ENCODE data around the gene TRANK1. TPM values are rescaled to one million over a fixed set of nuclear protein-coding genes. Genes with fewer than 3 reads are reported as not detected.

Gene TRANK1
- total and polyA plus RNA-seq, 4 donors: 2.9 to 40.0 (median 10.2) TPM

DNA sequence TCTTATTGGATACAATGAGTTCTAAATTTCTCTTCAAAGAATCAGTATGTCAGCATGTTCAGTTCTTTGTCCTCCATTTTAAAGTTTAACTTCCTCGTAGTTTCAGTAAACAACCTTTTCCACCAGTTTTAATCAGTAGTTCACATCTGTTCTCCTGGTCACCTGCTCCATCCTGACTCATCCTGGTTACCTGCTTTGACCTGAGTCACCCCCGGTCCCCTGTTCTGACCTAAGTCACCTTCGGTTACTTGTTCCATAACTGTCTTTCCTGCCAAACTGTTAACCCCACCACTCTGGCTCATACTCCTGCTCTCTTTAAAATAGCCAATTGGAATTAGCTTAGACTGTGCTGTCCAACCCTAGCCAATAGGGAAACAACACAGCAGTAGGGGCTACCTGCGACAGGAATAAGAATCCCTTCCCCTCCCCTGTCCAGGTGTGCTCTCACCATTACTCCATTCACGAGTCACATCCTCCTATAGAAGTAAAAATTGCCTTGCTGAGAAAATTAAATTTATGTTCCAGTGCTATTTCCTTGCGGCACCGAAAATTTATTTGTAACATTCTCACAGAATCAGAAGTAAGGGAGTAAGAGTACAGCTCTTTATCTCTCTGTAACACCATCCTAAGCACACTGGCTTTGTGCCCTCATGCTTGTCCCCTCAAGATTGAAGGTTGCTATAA is 23.8 kb downstream of the TRANK1 start:
- H3K4me1 ChIP-seq (ENCODE audit: control insufficient read depth in 4 of 4, insufficient read depth in 4 of 4, low read length in 3 of 4): peaks cover 2 to 30% (median 11%) of the 10 kb centered on the region in 4 donors
- WGBS: 73% methylated on average over 7 of the region's 7 CpGs
- H3K4me3 ChIP-seq (ENCODE audit: low read depth in 1 of 3, low read length in 3 of 3): no peak overlapping the region
- no peak overlapping the region for H3K27ac ChIP-seq (ENCODE audit: low read depth in 1 of 2, low read length in 2 of 2)
- TF ChIP-seq HNF4A (conservative IDR thresholded peaks at IDR 0.05) (no peak), SP1 (IDR thresholded peaks at IDR 0.05) (no peak), EGR1 (IDR thresholded peaks at IDR 0.05; ENCODE audit: low read depth in 2 of 2) (no peak), YY1 (IDR thresholded peaks at IDR 0.05) (no peak), GABPA (IDR thresholded peaks at IDR 0.05 in 1 of 2, conservative IDR thresholded peaks at IDR 0.05 in 1 of 2) (no peak), HNF4G (IDR thresholded peaks at IDR 0.05) (no peak), TAF1 (conservative IDR thresholded peaks at IDR 0.05) (no peak), RXRA (IDR thresholded peaks at IDR 0.05) (no peak), RAD21 (IDR thresholded peaks at IDR 0.05) (no peak), JUND (IDR thresholded peaks at IDR 0.05) (no peak), FOXA1 (IDR thresholded peaks at IDR 0.05) (no peak), CTCF (IDR thresholded peaks at IDR 0.05; ENCODE audit: low read depth, low read length, missing input control) (no peak), NR2F2 (IDR thresholded peaks at IDR 0.05) (no peak), FOXA2 (IDR thresholded peaks at IDR 0.05) (no peak)
- TF ChIP-seq, protein P1, sequence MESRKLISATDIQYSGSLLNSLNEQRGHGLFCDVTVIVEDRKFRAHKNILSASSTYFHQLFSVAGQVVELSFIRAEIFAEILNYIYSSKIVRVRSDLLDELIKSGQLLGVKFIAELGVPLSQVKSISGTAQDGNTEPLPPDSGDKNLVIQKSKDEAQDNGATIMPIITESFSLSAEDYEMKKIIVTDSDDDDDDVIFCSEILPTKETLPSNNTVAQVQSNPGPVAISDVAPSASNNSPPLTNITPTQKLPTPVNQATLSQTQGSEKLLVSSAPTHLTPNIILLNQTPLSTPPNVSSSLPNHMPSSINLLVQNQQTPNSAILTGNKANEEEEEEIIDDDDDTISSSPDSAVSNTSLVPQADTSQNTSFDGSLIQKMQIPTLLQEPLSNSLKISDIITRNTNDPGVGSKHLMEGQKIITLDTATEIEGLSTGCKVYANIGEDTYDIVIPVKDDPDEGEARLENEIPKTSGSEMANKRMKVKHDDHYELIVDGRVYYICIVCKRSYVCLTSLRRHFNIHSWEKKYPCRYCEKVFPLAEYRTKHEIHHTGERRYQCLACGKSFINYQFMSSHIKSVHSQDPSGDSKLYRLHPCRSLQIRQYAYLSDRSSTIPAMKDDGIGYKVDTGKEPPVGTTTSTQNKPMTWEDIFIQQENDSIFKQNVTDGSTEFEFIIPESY (IDR thresholded peaks at IDR 0.05): no peak
- TF ChIP-seq, protein P2, sequence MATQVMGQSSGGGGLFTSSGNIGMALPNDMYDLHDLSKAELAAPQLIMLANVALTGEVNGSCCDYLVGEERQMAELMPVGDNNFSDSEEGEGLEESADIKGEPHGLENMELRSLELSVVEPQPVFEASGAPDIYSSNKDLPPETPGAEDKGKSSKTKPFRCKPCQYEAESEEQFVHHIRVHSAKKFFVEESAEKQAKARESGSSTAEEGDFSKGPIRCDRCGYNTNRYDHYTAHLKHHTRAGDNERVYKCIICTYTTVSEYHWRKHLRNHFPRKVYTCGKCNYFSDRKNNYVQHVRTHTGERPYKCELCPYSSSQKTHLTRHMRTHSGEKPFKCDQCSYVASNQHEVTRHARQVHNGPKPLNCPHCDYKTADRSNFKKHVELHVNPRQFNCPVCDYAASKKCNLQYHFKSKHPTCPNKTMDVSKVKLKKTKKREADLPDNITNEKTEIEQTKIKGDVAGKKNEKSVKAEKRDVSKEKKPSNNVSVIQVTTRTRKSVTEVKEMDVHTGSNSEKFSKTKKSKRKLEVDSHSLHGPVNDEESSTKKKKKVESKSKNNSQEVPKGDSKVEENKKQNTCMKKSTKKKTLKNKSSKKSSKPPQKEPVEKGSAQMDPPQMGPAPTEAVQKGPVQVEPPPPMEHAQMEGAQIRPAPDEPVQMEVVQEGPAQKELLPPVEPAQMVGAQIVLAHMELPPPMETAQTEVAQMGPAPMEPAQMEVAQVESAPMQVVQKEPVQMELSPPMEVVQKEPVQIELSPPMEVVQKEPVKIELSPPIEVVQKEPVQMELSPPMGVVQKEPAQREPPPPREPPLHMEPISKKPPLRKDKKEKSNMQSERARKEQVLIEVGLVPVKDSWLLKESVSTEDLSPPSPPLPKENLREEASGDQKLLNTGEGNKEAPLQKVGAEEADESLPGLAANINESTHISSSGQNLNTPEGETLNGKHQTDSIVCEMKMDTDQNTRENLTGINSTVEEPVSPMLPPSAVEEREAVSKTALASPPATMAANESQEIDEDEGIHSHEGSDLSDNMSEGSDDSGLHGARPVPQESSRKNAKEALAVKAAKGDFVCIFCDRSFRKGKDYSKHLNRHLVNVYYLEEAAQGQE (IDR thresholded peaks at IDR 0.05): no peak
- TF ChIP-seq, protein P3, sequence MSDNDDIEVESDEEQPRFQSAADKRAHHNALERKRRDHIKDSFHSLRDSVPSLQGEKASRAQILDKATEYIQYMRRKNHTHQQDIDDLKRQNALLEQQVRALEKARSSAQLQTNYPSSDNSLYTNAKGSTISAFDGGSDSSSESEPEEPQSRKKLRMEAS (IDR thresholded peaks at IDR 0.05): no peak
- TF ChIP-seq, protein P4, sequence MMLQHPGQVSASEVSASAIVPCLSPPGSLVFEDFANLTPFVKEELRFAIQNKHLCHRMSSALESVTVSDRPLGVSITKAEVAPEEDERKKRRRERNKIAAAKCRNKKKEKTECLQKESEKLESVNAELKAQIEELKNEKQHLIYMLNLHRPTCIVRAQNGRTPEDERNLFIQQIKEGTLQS (IDR thresholded peaks at IDR 0.05): no peak
- no peaks in the 10 kb centered on the region for H3K36me3 ChIP-seq (ENCODE audit: control insufficient read depth in 4 of 4, insufficient read depth in 3 of 4, low read depth in 1 of 4, low read length in 3 of 4)
- H3K27me3 ChIP-seq (ENCODE audit: control insufficient read depth in 4 of 4, insufficient read depth in 4 of 4, low read length in 3 of 4): no peaks in the 10 kb centered on the region
- no peak for DNase-seq (ENCODE audit: low spot score)
- H3K9ac ChIP-seq (ENCODE audit: low read depth in 1 of 2, low read length in 2 of 2): no peak overlapping the region
- peaks cover 0 to 8% (median 7%) of the 10 kb centered on the region in 4 donors for H3K9me3 ChIP-seq (ENCODE audit: control insufficient read depth in 4 of 4, low read length in 3 of 4)
